NCI-H1436 treated with DMSO at 0.1 percent for 48 hours (cell line): Measurements from ENCODE around the gene MTUS2.
"Not testable (repeated sequence)": the region's sequence is repeated elsewhere in the genome, so short reads cannot be mapped to it uniquely, and the experiment has no call there.

Source experiments
- DNase-seq: peaks from one replicate; lab custom pipeline; 2025; lab: John Stamatoyannopoulos, UW

The MTUS2 gene

DNA sequence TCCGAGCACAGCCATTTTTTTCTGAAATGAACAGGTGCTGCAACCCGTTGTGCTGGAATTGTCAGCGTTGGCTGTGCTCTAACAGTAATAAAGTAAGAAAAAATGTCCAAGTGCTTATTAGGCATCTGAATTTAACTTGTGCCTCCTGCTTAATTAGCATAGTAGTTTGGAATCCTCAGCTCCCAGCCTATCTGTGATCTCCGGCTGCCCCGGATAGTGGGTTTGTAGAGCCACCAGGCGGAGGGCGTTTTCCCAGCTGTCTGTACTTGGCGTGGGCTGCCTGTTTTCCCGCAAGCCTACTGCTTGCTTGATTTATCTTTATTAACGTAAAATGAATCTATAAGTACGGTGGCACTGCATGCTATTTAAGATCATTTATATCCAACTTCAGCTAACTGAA, 137.9 kb downstream of the MTUS2 start:
- DNase-seq, result no peak

DNA sequence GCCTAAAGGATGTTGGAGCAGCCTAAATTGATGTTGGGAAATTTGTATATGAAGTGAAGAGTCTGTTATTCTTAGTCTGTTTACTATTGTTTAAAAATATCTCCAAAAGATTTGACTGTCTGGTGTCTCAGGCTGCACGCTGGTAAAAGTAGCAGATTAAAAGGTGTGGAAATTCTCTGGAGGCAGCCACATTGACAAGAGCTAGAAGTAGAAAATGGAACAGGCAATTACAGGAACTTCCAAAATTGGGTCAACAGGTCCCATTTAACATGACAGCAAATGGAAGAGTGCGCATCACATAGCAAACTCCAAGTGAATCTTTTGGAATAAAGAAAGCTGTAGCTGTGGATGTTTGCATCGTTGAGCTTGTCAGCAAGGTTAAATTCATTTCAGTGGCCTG, 138.3 kb downstream of the MTUS2 start:
- DNase-seq, result no peak

DNA sequence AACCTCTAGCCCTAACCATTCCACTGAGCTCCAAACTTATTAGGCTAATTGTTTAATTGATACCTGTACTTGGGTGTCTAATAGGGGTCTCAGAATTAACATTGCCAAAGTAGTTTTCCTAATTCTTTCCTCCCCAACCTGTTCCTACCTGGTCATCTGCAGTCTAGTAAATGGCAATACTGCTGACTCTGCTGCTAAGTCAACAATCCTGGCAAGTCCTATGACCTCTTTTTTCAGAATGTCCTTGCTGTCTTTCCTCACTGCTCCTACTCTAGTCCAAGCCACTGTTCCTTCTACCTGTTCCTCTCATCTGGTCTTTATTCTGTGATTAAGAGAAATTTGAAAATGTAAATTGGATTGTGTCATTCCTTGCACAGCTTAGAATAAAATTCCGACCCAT, 143.9 kb downstream of the MTUS2 start:
- no peak for DNase-seq

DNA sequence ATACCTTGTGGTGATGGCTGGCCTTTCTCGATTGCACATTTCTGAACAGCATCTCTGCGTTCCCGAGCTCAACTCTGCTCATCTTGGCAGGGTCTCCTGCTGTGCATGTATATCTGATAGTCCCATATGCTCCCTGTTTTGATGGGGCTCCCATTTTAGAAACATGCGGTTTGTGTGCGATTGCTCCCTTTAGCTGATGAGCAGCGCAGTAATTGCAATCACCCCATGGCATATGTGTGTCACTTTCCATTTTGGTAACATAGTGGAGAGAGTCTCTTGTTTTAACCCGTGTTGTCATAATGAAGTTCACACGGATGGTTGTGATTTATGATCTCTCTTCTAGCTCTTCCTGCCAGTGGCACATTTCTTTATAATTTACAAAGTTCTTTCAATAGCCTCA, 144.7 kb downstream of the MTUS2 start:
- no peak for DNase-seq

DNA sequence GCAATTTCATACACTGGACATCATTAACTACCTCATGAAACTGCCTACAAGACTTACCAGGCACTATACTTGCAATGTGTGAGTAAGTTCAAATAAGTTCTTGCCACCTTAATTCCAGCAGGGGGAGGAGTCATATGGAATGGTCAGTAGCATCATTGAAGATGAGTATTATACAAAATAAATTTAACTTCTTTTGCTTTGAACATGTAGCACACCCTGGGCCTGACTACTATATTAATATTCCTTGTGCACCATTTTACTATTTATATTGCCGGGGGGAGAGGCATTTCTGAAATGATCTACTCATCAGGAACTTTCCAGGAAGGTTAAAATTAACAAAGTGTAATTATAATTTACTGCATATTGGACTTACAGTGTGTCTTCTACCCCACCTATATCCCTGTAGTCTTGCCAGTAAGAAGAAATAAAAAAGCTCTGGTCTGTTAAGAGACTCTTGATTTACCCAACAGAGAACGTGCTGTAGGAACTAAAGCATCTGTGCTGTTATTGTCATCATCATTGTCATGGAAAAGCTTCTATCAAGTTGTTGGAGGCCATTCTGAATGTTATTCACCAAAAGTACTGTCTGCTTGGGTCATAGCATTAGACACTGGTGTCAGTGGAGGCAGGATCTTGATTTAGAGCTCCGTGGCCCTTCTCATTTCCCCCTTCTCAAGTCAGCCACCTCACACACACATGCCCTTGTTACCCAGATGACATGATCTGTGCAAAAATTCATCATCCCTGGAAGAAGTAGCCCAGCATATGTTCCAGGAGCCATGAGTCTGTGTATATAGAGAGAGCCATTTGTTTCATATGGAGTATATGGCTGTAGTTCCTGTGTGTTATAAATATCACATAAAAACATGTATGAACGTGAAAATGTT, 147.1 kb downstream of the MTUS2 start:
- DNase-seq, result no peak

DNA sequence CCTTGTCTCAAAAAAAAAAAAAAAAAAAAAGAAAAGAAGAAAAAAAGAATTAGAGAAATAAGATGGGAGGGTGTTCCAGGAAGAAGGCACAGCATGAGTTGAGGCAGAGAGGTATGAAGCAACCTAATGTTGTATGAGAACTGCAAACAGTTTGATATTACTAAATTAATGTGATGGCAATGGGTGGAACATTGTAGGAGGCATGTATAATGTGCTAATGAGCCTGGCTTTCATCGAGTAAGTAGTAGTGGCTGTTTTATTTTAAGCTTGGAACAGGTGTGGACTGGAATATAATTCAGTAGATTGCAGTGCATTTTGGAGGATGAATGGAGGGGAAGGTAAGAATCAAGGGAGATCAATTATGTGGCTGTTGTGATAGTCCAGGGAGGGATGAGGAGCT, 156.1 kb downstream of the MTUS2 start:
- DNase-seq, result no peak

DNA sequence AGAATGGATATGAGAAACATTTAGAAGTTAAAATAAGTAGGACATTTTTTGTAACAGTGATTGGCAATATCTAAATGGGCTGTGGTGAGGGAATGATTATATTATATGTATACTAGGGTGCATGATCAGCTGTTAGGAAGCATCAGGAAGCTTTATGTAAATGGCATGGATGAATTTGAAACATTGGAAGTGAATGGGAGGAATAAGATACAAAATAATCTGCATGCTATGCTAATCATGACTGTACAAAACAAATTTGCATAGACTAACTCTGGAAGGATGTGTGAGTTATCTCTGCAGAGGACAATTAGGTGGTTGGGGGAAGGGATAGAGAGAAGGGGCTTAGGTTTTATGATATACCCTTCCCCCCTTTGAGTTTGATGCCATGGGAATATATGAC, 156.5 kb downstream of the MTUS2 start:
- DNase-seq, result no peak

DNA sequence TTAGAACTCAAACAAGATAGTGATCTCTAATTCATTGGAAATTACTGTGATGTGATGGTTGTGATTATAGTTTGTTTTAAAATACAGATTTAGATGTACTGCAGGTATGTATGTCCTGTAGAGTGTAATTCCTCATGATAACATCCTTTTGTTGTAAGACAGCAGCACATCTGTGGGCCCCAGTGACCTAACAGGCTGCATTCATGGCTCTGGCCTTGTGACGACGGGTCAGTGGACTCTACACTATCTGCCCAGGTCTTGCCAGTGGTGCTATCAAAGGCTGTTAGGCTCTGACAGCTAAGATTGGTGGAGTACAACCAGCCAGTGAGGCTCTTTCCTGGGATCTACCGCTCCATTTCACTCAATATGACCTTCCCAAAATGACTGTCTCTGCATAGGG, 158.4 kb downstream of the MTUS2 start:
- DNase-seq, result no peak

DNA sequence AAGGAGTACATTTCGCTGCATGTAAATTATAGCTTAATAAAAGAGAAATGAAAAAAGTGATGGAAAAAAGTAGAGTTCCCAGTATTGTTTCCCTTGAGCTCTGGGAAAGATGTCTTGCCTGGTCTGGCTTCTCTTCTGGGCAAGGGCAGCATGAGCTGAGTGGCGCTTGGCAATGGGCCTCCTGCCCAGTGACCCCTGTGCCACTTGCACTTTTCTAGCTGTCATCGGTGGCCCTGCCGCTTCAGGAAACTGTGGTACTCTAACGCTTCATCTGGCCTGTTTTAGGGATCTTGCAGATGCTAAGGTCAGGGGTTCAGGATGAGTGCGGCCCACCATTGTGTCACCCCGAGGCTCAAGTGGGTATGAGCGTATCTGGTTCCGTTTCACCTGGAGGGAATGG, 161.4 kb downstream of the MTUS2 start:
- no peak for DNase-seq

DNA sequence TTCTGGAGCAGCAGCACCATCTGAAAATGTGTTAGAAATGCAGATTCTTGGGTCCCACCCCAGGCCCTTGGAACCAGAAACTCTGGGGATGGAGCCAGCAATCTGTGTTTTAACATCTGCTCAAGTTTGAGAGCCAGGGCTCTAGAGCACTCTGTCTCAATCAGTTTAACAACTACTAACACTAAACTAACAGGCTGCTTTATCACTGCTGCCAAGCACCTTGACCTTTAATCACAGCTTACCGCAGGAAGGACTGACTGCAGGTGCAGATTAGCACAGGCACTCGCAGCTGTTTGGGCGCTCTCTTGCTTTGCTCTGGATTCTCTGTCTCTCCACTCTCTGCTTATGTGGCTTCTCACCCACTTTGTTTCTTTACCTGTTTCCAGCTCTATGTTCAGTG, 163.5 kb downstream of the MTUS2 start:
- no peak for DNase-seq

DNA sequence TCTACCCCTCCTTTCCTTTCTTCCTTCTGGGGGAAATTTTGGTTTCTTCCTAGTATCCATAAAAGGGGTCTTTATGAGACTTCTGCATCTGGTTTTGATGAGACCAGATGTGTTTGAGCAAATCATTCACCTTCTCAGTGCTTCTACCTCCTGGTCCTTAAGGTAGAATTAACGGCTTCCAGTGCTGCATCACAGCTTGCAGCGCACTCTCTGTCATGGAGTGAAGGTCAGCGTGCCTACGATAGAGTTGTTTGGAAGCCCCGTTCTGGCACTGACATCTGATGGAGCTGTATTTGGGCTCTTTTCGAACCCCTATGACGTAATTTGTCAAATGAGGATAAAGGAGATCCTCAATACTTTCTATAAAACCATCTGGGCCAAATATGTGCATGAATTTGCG, 164.2 kb downstream of the MTUS2 start:
- no peak for DNase-seq

DNA sequence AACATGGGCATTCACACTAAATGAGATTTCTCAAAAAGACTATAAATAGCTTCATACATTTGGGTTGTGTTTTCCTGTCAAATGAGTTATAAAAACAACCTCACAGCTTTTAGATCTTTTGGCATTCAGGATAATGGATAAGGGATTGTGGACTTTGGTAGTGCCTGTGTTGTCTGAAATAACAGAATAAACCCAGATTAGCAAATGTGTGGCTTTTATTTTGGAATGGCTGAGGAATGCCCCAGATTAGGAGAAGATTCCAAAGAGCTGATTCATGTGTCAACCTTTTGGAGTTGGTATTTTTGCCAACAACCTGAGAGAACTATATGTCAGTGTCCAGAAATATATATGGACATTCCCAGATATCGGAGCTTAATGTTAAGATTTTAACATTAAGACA, 164.7 kb downstream of the MTUS2 start:
- DNase-seq, result no peak

DNA sequence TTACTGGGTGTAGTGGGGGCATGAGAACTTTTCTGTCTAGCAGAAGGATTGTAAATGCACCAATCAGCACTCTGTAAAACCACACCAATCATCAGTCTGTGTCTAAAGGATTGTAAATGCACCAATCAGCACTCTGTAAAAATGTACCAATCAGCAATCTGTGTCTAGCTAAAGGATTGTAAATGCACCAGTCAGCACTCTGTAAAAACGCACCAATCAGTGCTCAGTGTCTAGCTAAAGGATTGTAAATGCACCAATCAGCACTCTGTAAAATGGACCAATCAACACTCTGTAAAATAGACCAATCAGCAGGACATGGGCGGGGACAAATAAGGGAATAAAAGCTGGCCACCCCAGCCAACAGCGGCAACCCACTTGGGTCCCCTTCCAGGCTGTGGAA, 170.2 kb downstream of the MTUS2 start:
- DNase-seq, result not testable (repeated sequence)

DNA sequence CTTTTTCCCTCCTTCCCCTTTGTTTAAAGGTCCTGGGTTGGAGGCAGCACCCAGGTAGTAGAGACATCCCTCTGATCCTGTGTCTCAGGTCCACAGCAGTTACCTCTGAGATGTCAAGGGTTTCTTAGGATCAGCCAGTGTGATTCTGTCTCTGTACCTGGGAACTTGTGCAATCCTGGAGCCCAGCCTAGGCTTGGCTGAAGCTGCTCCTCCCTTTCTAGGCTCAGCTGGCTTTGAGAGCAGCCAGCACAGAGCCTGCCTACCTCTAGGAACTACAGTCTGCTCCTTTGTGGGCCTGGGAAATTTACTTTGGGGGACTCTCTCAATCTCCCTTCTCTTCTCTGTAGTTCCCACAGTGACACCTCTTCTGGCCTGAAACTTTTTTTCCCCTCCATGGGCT, 171.6 kb downstream of the MTUS2 start:
- no peak for DNase-seq

DNA sequence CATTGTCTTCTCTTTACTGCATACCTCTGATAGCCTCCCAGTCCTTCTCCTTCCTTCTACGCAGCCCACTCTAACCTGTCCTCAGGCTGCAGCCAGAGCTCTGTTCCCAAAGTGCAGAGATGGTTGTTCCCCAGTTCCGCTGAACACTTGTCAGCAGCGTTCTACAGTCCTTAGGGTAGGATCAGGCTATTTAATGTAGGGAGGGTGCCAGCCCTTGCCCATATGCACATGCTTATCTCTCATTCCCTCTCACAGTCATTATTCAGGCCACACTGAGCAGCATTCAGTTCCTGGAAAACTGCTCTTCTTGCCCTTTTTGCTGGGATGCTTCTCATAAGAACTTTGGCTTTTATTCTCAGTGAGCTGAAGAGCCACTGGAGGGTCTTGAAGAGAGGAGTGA, 180.7 kb downstream of the MTUS2 start:
- no peak for DNase-seq

DNA sequence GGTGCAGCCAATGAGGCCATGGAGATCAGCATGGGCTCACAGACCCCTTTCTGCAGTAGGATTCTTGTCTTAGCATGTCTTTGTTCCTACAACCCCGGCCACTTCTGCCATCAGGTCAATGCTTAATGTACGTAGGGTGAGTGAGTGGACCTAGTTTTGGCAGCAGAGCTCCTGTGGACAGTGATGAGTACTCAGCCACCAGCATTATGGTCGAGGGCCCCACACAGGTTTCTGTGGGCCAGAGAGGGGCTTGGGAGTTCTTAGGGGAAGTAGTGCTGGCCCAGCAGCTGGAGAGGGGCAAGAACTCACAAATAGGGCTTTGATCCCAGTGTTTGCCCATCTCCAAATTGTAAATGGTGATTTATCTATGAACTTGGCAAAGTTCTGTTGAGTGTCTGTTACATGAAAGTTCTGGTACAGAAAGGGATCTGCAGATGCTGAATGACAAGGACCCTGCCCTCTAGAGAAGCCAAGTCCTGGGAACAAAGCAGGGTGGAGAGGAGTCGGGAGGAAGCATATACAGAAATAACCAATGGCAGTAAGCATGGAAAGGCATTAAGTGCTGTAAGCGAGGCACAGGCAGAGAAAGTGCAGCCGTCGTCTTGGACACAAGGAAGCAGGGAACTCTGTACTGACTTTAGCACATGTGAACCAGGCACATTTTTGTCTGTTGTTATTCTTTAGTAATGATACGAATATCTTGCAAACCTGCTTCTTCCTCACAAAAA, 185.1 kb downstream of the MTUS2 start:
- DNase-seq, result no peak

DNA sequence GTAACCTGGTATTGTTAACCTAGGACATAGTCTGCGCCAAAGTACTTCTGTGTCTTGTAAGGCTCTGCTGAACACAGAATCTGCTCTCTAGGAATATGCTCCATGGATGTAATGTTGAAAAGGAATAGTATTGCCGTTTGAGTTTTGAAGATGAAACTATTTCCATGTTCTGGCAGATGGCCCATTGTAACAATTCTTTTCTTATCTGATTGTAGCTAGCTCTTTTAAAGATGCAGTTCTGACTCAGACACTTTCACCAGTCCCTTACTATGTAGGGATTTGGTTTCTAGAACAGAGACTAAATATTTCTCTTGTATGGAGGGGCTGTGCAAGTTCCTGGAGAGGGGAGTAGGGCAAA, 185.6 kb downstream of the MTUS2 start:
- no peak for DNase-seq

DNA sequence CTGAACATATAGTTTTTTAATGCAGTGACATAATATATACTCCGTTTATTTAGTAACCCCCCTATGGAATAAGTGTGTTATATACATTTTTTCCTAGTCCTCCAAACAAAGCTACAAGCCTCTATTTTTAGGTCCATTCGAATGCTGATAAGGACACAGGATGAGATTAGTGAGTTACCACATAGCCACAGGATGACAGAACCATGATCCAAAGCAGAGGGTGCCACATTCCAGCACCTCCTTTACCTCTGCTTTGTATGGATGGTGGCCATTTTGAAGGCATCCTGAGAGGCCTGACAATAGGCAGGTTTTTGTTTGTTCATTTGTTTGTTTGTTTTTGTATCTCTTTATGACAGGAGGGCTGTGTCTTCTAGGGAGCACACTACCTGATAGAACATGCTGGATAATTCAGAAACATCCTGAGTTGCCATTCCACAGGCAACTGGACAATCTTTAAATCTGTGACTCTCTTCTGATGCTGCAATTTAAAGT, 186.3 kb downstream of the MTUS2 start:
- no peak for DNase-seq

DNA sequence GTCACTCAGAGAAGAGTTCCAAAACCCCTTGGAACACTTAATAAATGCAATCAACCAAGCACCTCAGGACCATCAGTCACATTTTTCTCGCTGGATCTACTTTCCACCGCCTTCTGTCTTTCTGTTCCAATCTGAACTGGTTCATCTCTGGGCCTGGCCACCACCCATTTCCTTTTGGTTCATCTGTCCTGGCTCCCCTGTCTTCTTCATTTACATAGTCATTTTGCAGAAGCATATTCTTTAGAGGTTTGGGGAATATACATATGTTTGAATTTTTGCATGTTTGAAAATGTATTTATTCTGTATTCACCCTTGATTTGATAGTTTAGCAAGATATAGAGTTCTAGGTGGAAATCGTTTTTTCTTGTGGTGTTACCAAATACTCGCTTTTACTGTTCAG, 188.2 kb downstream of the MTUS2 start:
- DNase-seq, result no peak

DNA sequence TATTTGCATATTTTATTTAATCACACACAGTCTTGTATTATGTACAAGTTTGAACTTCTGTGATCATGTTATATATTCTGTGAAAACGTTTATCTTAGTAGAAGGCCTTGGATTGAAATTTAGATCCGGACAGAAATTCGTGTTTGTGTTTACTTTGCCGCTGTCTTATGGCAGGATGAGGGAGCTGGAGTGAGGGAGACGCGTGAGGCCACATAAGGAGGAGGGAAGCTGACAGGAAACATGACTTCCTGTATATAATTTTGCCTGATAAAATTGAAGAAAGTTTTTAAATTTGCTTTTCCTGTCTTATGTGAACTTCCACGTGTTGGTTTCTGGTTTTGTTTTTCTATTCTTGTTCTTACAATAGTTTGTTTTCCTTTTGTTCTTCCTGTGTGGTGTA, 200.2 kb downstream of the MTUS2 start:
- no peak for DNase-seq

DNA sequence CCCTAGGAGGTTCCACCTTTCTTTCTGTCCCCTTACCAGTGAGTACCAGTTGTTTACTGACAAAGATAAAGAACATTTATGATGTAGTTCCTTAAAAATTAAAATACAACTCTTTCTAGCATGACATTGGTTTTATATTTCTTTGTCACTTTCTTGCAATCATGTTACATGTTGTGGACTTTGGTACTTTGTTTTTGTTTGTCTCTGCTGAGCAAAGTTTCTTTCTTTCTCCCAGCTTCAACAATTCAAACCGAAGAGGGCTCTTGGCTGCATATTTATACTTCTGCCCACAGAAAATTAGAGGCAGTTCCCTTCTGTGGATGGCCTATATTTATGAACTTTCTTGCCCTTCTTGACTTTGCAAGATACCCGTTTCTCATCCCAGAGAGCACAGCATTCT, 201.2 kb downstream of the MTUS2 start:
- no peak for DNase-seq

DNA sequence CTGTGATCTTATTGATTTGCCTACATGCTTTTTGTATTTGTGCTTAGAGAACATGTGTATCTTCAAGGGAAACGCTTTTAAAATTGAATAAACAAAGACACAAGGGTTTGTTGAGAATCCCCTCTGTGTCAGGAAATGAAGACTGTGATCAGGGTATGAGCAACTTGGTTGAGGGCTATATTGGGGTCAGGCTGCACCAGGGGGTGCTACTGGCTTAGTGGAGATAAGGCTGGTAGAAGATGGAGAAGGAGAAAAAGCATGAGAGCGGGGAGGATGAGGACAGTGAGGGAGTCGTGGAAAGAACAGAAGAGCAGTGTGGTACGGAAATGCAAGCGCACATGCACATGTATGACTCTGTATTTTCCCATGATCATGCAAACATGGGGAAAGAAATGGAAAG, 201.6 kb downstream of the MTUS2 start:
- no peak for DNase-seq

DNA sequence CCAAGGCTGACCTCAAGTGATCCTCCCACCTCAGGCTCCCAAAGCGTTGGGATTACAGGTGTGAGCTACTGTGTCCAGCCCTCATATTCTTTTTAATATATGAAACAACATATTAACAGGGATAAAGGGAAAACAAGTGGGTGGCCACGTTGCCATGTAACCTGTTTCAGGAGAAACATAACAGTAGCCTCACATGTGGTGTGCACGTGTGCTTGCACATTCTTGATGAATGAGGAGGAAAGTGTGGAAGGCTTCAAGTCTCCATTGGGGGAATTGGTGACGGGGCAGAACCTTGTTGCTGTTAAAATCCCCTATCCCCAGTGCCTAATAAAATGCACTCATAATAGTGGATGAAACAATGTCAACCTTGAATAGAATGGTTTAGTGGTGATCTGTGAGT, 202.3 kb downstream of the MTUS2 start:
- DNase-seq, result no peak

DNA sequence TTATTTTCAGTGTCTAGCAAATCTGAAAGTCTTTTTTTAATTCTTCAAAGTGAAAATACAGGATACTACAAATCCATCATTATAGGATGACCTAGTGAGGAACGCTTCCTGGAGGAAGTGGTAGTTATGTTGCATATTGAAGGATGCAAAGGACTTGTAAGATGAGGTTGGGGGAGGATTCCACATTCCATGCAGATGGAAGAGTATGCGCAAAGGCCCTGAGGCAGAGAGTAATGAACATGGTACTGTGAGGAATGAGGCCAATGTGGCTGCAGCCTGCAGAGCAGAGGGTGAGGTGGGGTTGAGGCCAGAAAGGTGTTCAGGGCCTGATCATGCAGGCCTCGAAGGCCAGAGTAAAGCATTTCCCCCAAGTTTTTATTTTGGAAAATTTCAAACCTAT, 202.8 kb downstream of the MTUS2 start:
- no peak for DNase-seq
